ENCODE data around the gene FSCN2. TPM values are rescaled to one million over a fixed set of nuclear protein-coding genes. Genes with fewer than 3 reads are reported as not detected.

The FSCN2 gene
- total and polyA plus RNA-seq, 2 experiments from 2014 or later, result 0.13 to 1.6 TPM

DNA sequence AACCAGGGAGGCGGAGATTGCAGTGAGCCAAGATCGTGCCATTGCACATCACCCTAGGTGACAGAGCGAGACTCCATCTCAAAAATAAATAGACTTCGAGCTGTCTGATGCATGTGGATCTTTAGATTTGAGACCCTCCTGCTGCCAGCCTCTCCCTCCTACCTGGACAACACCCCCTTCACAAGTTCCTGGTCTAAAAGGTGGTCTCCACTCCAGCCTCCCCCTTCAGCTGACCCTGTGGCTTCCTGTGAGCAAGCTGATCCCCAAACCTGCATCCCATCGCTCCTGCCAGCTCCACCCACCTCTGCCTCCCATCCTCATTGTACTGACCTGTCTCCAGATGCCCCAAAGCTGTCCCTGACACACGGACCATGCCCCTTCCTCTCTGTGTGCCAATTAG, 51.1 kb downstream of the FSCN2 start:
- DNase-seq (ENCODE audit: low spot score) (no peak), ATAC-seq (no peak)
- Histone ChIP-seq H2AFZ (no peak overlapping the region), H3K4me1 (ENCODE audit: insufficient read depth) (no peaks in the 10 kb centered on the region), H3K9me2 (ENCODE audit: insufficient read depth) (no peaks in the 10 kb centered on the region), H3K36me3 (ENCODE audit: insufficient read depth) (peaks cover 24% of the 10 kb centered on the region), H3K4me3 (no peak overlapping the region), H3K27me3 (ENCODE audit: insufficient read depth) (no peaks in the 10 kb centered on the region), H3K4me2 (no peak overlapping the region), H3F3A (replicated peaks; ENCODE audit: low read depth) (no peaks in the 10 kb centered on the region), H3K27ac (ENCODE audit: low read depth) (no peak overlapping the region), H4K20me1 (replicated peaks; ENCODE audit: insufficient read depth) (peaks cover 36% of the 10 kb centered on the region), H3K79me2 (replicated peaks; ENCODE audit: insufficient read depth) (peaks cover 5% of the 10 kb centered on the region)
- TF ChIP-seq EZH2 (IDR thresholded peaks at IDR 0.05; ENCODE audit: low read depth, unreplicated experiment), result no peak
- no peak for TF ChIP-seq EZH2phosphoT487 (IDR thresholded peaks at IDR 0.05; ENCODE audit: unreplicated experiment)
- TF ChIP-seq, protein P1, sequence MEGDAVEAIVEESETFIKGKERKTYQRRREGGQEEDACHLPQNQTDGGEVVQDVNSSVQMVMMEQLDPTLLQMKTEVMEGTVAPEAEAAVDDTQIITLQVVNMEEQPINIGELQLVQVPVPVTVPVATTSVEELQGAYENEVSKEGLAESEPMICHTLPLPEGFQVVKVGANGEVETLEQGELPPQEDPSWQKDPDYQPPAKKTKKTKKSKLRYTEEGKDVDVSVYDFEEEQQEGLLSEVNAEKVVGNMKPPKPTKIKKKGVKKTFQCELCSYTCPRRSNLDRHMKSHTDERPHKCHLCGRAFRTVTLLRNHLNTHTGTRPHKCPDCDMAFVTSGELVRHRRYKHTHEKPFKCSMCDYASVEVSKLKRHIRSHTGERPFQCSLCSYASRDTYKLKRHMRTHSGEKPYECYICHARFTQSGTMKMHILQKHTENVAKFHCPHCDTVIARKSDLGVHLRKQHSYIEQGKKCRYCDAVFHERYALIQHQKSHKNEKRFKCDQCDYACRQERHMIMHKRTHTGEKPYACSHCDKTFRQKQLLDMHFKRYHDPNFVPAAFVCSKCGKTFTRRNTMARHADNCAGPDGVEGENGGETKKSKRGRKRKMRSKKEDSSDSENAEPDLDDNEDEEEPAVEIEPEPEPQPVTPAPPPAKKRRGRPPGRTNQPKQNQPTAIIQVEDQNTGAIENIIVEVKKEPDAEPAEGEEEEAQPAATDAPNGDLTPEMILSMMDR (conservative IDR thresholded peaks at IDR 0.05; ENCODE audit: low read depth in 2 of 2), result no peak
- TF ChIP-seq ZNF331 (CRISPR knock-in tag; IDR thresholded peaks at IDR 0.05; ENCODE audit: low read depth), result no peak
- no peak for TF ChIP-seq CREB1 (CRISPR knock-in tag; IDR thresholded peaks at IDR 0.05; ENCODE audit: low read depth)
- no peak for TF ChIP-seq STAT1 (IDR thresholded peaks at IDR 0.05; ENCODE audit: unreplicated experiment)
- no peak for TF ChIP-seq ZNF114 (CRISPR knock-in tag; IDR thresholded peaks at IDR 0.05)
- TF ChIP-seq, protein P2, sequence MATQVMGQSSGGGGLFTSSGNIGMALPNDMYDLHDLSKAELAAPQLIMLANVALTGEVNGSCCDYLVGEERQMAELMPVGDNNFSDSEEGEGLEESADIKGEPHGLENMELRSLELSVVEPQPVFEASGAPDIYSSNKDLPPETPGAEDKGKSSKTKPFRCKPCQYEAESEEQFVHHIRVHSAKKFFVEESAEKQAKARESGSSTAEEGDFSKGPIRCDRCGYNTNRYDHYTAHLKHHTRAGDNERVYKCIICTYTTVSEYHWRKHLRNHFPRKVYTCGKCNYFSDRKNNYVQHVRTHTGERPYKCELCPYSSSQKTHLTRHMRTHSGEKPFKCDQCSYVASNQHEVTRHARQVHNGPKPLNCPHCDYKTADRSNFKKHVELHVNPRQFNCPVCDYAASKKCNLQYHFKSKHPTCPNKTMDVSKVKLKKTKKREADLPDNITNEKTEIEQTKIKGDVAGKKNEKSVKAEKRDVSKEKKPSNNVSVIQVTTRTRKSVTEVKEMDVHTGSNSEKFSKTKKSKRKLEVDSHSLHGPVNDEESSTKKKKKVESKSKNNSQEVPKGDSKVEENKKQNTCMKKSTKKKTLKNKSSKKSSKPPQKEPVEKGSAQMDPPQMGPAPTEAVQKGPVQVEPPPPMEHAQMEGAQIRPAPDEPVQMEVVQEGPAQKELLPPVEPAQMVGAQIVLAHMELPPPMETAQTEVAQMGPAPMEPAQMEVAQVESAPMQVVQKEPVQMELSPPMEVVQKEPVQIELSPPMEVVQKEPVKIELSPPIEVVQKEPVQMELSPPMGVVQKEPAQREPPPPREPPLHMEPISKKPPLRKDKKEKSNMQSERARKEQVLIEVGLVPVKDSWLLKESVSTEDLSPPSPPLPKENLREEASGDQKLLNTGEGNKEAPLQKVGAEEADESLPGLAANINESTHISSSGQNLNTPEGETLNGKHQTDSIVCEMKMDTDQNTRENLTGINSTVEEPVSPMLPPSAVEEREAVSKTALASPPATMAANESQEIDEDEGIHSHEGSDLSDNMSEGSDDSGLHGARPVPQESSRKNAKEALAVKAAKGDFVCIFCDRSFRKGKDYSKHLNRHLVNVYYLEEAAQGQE (IDR thresholded peaks at IDR 0.05; ENCODE audit: unreplicated experiment), result no peak
- TF ChIP-seq, protein P3, sequence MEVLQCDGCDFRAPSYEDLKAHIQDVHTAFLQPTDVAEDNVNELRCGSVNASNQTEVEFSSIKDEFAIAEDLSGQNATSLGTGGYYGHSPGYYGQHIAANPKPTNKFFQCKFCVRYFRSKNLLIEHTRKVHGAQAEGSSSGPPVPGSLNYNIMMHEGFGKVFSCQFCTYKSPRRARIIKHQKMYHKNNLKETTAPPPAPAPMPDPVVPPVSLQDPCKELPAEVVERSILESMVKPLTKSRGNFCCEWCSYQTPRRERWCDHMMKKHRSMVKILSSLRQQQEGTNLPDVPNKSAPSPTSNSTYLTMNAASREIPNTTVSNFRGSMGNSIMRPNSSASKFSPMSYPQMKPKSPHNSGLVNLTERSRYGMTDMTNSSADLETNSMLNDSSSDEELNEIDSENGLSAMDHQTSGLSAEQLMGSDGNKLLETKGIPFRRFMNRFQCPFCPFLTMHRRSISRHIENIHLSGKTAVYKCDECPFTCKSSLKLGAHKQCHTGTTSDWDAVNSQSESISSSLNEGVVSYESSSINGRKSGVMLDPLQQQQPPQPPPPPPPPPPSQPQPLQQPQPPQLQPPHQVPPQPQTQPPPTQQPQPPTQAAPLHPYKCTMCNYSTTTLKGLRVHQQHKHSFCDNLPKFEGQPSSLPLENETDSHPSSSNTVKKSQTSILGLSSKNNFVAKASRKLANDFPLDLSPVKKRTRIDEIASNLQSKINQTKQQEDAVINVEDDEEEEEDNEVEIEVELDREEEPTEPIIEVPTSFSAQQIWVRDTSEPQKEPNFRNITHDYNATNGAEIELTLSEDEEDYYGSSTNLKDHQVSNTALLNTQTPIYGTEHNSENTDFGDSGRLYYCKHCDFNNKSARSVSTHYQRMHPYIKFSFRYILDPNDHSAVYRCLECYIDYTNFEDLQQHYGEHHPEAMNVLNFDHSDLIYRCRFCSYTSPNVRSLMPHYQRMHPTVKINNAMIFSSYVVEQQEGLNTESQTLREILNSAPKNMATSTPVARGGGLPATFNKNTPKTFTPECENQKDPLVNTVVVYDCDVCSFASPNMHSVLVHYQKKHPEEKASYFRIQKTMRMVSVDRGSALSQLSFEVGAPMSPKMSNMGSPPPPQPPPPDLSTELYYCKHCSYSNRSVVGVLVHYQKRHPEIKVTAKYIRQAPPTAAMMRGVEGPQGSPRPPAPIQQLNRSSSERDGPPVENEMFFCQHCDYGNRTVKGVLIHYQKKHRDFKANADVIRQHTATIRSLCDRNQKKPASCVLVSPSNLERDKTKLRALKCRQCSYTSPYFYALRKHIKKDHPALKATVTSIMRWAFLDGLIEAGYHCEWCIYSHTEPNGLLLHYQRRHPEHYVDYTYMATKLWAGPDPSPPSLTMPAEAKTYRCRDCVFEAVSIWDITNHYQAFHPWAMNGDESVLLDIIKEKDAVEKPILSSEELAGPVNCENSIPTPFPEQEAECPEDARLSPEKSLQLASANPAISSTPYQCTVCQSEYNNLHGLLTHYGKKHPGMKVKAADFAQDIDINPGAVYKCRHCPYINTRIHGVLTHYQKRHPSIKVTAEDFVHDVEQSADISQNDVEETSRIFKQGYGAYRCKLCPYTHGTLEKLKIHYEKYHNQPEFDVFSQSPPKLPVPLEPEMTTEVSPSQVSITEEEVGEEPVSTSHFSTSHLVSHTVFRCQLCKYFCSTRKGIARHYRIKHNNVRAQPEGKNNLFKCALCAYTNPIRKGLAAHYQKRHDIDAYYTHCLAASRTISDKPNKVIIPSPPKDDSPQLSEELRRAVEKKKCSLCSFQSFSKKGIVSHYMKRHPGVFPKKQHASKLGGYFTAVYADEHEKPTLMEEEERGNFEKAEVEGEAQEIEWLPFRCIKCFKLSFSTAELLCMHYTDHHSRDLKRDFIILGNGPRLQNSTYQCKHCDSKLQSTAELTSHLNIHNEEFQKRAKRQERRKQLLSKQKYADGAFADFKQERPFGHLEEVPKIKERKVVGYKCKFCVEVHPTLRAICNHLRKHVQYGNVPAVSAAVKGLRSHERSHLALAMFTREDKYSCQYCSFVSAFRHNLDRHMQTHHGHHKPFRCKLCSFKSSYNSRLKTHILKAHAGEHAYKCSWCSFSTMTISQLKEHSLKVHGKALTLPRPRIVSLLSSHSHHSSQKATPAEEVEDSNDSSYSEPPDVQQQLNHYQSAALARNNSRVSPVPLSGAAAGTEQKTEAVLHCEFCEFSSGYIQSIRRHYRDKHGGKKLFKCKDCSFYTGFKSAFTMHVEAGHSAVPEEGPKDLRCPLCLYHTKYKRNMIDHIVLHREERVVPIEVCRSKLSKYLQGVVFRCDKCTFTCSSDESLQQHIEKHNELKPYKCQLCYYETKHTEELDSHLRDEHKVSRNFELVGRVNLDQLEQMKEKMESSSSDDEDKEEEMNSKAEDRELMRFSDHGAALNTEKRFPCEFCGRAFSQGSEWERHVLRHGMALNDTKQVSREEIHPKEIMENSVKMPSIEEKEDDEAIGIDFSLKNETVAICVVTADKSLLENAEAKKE (CRISPR knock-in tag; IDR thresholded peaks at IDR 0.05), result no peak
- TF ChIP-seq, protein P4, sequence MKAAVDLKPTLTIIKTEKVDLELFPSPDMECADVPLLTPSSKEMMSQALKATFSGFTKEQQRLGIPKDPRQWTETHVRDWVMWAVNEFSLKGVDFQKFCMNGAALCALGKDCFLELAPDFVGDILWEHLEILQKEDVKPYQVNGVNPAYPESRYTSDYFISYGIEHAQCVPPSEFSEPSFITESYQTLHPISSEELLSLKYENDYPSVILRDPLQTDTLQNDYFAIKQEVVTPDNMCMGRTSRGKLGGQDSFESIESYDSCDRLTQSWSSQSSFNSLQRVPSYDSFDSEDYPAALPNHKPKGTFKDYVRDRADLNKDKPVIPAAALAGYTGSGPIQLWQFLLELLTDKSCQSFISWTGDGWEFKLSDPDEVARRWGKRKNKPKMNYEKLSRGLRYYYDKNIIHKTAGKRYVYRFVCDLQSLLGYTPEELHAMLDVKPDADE (IDR thresholded peaks at IDR 0.05), result no peak
- no peak for TF ChIP-seq POLR2AphosphoS5 (IDR thresholded peaks at IDR 0.05; ENCODE audit: low read depth)
- Mint-ChIP-seq H3K4me3 (no peak overlapping the region), H3K36me3 (ENCODE audit: low read depth) (peaks cover 52% of the 10 kb centered on the region), H3K27ac (no peak overlapping the region), H3K4me1 (no peaks in the 10 kb centered on the region; the same call in 2 of the 3 replicates), H3K27me3 (ENCODE audit: insufficient read depth, low read depth, poor library complexity) (peaks cover 5% of the 10 kb centered on the region), H3K9me3 (no peaks in the 10 kb centered on the region; the same call in 2 of the 3 replicates)
